ENCODE data around the gene AGAP1. TPM values are rescaled to one million over a fixed set of nuclear protein-coding genes. Genes with fewer than 3 reads are reported as not detected.

The AGAP1 gene
- total RNA-seq, 1 donor from 2014 or later, result 20.4 TPM

GRCh38 chr2:235961711-235962110, 467.9 kb downstream of the AGAP1 start:
- Histone ChIP-seq H3K27ac (no peak overlapping the region), H3K79me2 (ENCODE audit: low read depth) (no peaks in the 10 kb centered on the region), H3K4me1 (no peaks in the 10 kb centered on the region), H2AFZ (replicated peaks) (no peak overlapping the region), H3K9ac (no peak overlapping the region), H3K36me3 (no peaks in the 10 kb centered on the region), H3K4me3 (no peak overlapping the region), H3K9me3 (ENCODE audit: low read depth) (no peaks in the 10 kb centered on the region), H3K27me3 (no peaks in the 10 kb centered on the region), H3K4me2 (no peak overlapping the region), H3F3A (ENCODE audit: low read depth) (no peaks in the 10 kb centered on the region), H4K20me1 (ENCODE audit: low read depth) (peaks cover 14% of the 10 kb centered on the region)
- Mint-ChIP-seq H3K9me3 (no peaks in the 10 kb centered on the region), H3K27me3 (ENCODE audit: insufficient read depth, low read depth) (no peaks in the 10 kb centered on the region), H3K36me3 (peaks cover 34% of the 10 kb centered on the region), H3K27ac (no peak overlapping the region), H3K4me3 (no peak overlapping the region), H3K4me1 (peaks cover 25% of the 10 kb centered on the region)
- no peak for DNase-seq (ENCODE audit: low spot score)
- no peak for TF ChIP-seq CTCF (IDR thresholded peaks at IDR 0.05)

DNA sequence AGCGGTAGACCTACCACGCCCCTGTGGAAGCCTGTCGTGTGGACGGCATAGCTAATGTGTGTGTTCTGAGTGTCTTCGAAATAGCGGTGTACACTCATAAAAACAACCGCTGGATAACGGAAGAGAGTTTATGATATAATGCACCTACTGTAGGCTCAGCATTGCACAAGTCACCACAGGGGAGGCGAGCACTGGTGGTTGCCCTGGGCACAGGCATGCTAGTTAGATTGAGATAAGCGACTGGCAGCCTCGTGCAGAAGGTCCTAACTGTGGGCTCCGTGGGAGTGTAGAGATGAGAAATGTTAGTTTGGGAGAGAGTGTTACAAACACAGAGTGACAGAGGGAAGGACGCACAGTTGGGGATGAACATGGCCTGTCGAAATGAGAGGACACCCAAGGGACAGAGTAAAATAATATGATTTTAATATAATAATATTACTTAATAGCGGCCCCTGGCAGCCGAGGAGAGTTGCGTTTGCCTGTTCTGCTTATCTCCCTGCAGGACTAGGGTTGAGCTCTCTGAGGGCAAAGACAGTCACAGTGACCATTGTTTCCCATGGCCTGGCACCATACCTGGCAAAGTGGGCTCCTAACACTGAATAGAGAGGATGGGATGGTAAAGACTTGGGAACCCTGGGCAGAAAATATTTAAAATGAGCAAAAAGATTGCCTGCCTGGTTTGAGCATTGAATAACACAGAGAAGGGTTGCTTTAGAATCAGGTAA, 470.2 kb downstream of the AGAP1 start:
- Mint-ChIP-seq H3K27ac (no peak overlapping the region), H3K9me3 (no peaks in the 10 kb centered on the region), H3K4me1 (peaks cover 8% of the 10 kb centered on the region), H3K27me3 (ENCODE audit: insufficient read depth, low read depth) (no peaks in the 10 kb centered on the region), H3K4me3 (no peak overlapping the region), H3K36me3 (peaks cover 24% of the 10 kb centered on the region)
- no peaks in the 10 kb centered on the region for H3K9me3 ChIP-seq (ENCODE audit: low read depth)
- no peak overlapping the region for H3K9ac ChIP-seq
- DNase-seq (ENCODE audit: low spot score), result no peak
- H3F3A ChIP-seq (ENCODE audit: low read depth), result no peaks in the 10 kb centered on the region
- TF ChIP-seq EZH2phosphoT487 (IDR thresholded peaks at IDR 0.05), result no peak
- no peak for TF ChIP-seq CTCF (IDR thresholded peaks at IDR 0.05)
- TF ChIP-seq EZH2 (IDR thresholded peaks at IDR 0.05), result no peak
- H3K4me3 ChIP-seq, result no peak overlapping the region
- no peak overlapping the region for H3K4me2 ChIP-seq
- no peaks in the 10 kb centered on the region for H4K20me1 ChIP-seq (ENCODE audit: low read depth)
- H3K79me2 ChIP-seq (ENCODE audit: low read depth), result no peaks in the 10 kb centered on the region
- no peak overlapping the region for H3K27ac ChIP-seq
- H3K4me1 ChIP-seq, result no peaks in the 10 kb centered on the region
- no peak overlapping the region for H2AFZ ChIP-seq (replicated peaks)
- H3K36me3 ChIP-seq, result no peaks in the 10 kb centered on the region
- no peaks in the 10 kb centered on the region for H3K27me3 ChIP-seq

DNA sequence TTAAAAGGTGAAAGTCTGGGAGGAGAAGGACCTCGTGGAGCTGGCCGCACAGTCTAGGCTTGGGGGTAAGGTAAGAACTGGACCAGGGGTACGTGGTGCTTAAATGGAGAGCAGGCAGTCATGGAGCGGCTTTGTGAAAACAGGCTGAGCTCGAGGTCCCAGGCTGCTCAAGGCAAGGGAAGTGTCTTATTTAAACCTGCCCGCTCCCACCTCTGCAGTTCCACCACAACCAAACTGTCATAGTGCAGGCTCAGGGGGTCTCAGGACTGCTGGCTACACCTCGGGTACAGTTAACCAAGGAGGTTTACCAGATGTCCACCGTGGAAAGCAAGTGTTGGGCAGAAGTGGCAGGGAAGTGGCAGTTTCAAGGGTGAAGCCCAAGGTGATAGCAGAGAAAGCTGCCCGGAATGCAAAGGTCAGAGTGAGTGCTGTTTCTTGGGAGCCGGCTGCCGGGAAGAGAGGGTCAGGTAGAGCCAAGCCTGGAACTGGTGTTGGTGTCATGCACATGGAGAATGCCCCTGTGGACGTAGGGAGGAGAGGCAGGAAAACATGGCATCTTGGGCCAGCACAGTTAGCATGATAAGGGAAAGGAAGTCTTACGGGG, 471.0 kb downstream of the AGAP1 start:
- no peaks in the 10 kb centered on the region for H3K27me3 ChIP-seq
- no peak overlapping the region for H2AFZ ChIP-seq (replicated peaks)
- TF ChIP-seq EZH2 (IDR thresholded peaks at IDR 0.05), result no peak
- TF ChIP-seq EZH2phosphoT487 (IDR thresholded peaks at IDR 0.05), result no peak
- TF ChIP-seq CTCF (IDR thresholded peaks at IDR 0.05), result no peak
- Mint-ChIP-seq H3K9me3 (no peaks in the 10 kb centered on the region), H3K36me3 (peaks cover 28% of the 10 kb centered on the region), H3K27ac (peak overlapping the region; percentile 5), H3K4me3 (no peak overlapping the region), H3K4me1 (peaks cover 6% of the 10 kb centered on the region), H3K27me3 (ENCODE audit: insufficient read depth, low read depth) (peaks cover 2% of the 10 kb centered on the region)
- H3K4me2 ChIP-seq, result no peak overlapping the region
- no peaks in the 10 kb centered on the region for H3K36me3 ChIP-seq
- H3K4me1 ChIP-seq, result no peaks in the 10 kb centered on the region
- no peaks in the 10 kb centered on the region for H3F3A ChIP-seq (ENCODE audit: low read depth)
- H3K9ac ChIP-seq, result no peak overlapping the region
- H3K9me3 ChIP-seq (ENCODE audit: low read depth), result no peaks in the 10 kb centered on the region
- no peak overlapping the region for H3K27ac ChIP-seq
- no peak overlapping the region for H3K4me3 ChIP-seq
- H3K79me2 ChIP-seq (ENCODE audit: low read depth), result no peaks in the 10 kb centered on the region
- DNase-seq (ENCODE audit: low spot score), result no peak
- H4K20me1 ChIP-seq (ENCODE audit: low read depth), result no peaks in the 10 kb centered on the region

All from neural progenitor cell (in vitro differentiated cells).